Osteocyte (in vitro differentiated cells): ENCODE measurements around the gene DYNC1I1. TPM values are rescaled to one million over a fixed set of nuclear protein-coding genes. Genes with fewer than 3 reads are reported as not detected.

Experiments used
- DNase-seq: peaks from one replicate; pipeline ENCODE4 v3.0.0; 2021; ENCODE audit warnings: mixed read lengths; ENCODE audit not compliant: unreplicated experiment; ENCODE audit errors: extremely low spot score
- H3K27ac Mint-ChIP-seq: one replicate; pipeline ENCODE4 v1.8.0; 2021; ENCODE audit warnings: mild to moderate bottlenecking, mixed read lengths; ENCODE audit not compliant: unreplicated experiment
- H3K27me3 Mint-ChIP-seq: one replicate; pipeline ENCODE4 v1.8.0; 2021; ENCODE audit warnings: mixed read lengths; ENCODE audit not compliant: unreplicated experiment
- H3K36me3 Mint-ChIP-seq: one replicate; pipeline ENCODE4 v1.8.0; 2021; ENCODE audit warnings: mixed read lengths; ENCODE audit not compliant: unreplicated experiment
- H3K4me1 Mint-ChIP-seq: one replicate; pipeline ENCODE4 v1.8.0; 2021; ENCODE audit warnings: mixed read lengths; ENCODE audit not compliant: unreplicated experiment
- H3K4me3 Mint-ChIP-seq: one replicate; pipeline ENCODE4 v1.8.0; 2021; ENCODE audit warnings: mild to moderate bottlenecking, moderate library complexity, mixed read lengths; ENCODE audit not compliant: unreplicated experiment
- H3K9me3 Mint-ChIP-seq: one replicate; pipeline ENCODE4 v1.8.0; 2021; ENCODE audit warnings: mixed read lengths; ENCODE audit not compliant: unreplicated experiment
- CTCF ChIP-seq: fragments of 200-600 bp; sonication (generic); IDR thresholded peaks from 2 replicates; pipeline ENCODE4 v1.5.0; 2021; ENCODE audit warnings: antibody characterized with exemption, mild to moderate bottlenecking, moderate library complexity
- total RNA-seq: library from RNA; stranded (reverse); gene quantifications from 2 replicates; pipeline ENCODE4 v1.2.1, GENCODE V29; 2021

Gene DYNC1I1
- total RNA-seq, 1 donor from 2014 or later: 43.3 TPM

- no peak for TF ChIP-seq CTCF
- DNase-seq: no peak
- Mint-ChIP-seq H3K27ac (no peak overlapping the region), H3K4me3 (no peak overlapping the region), H3K4me1 (peaks cover 29% of the 10 kb centered on the region), H3K36me3 (peaks cover 18% of the 10 kb centered on the region), H3K9me3 (peaks cover 15% of the 10 kb centered on the region), H3K27me3 (no peaks in the 10 kb centered on the region)
Measured at GRCh38 chr7:95788884-95789283, 16.5 kb downstream of the DYNC1I1 start.

- Mint-ChIP-seq H3K4me1 (peaks cover 38% of the 10 kb centered on the region), H3K27me3 (no peaks in the 10 kb centered on the region), H3K4me3 (no peak overlapping the region), H3K27ac (no peak overlapping the region), H3K9me3 (peaks cover 19% of the 10 kb centered on the region), H3K36me3 (peaks cover 16% of the 10 kb centered on the region)
- no peak for DNase-seq
- no peak for TF ChIP-seq CTCF
Measured at GRCh38 chr7:95793658-95794057, 21.3 kb downstream of the DYNC1I1 start.

GRCh38 chr7:95794917-95795515 lies 22.7 kb downstream of the DYNC1I1 start:
- peaks cover 16% of the 10 kb centered on the region for H3K36me3 Mint-ChIP-seq
- no peak overlapping the region for H3K4me3 Mint-ChIP-seq
- TF ChIP-seq CTCF: peak; percentile 40
- H3K9me3 Mint-ChIP-seq: peaks cover 19% of the 10 kb centered on the region
- H3K27me3 Mint-ChIP-seq: no peaks in the 10 kb centered on the region
- DNase-seq: no peak
- H3K27ac Mint-ChIP-seq: no peak overlapping the region
- H3K4me1 Mint-ChIP-seq: peaks cover 50% of the 10 kb centered on the region

- H3K4me1 Mint-ChIP-seq: peaks cover 66% of the 10 kb centered on the region
Measured at GRCh38 chr7:95796617-95797016, 24.3 kb downstream of the DYNC1I1 start.

More at GRCh38 chr7:95796617-95797016, 24.3 kb downstream of the DYNC1I1 start:
- H3K27ac Mint-ChIP-seq: peak overlapping the region; percentile 64
- peaks cover 15% of the 10 kb centered on the region for H3K36me3 Mint-ChIP-seq
- peaks cover 14% of the 10 kb centered on the region for H3K9me3 Mint-ChIP-seq
- TF ChIP-seq CTCF: no peak
- DNase-seq: no peak
- H3K27me3 Mint-ChIP-seq: no peaks in the 10 kb centered on the region
- no peak overlapping the region for H3K4me3 Mint-ChIP-seq
